Endothelial cell of umbilical vein (primary cell): ENCODE results near the gene PFKFB4. TPM values are rescaled to one million over a fixed set of nuclear protein-coding genes. Genes with fewer than 3 reads are reported as not detected.

Experiments
- BruUV-seq: library from RNA; stranded (reverse); fragments of 400-500 nt; replicated peaks from 2 replicates; lab custom pipeline; 2021; lab: Mats Ljungman, UMichigan
- CTCF ChIA-PET: fragments of 300-600, 350-600 bp; sonication (Branson Sonifier 250); formaldehyde crosslinking; loops from one replicate; lab custom pipeline; 2021; ENCODE audit warnings: antibody characterized with exemption, inconsistent platforms; lab: Charles Lee
- POLR2A ChIA-PET: fragments of 300-600, 350-600 bp; sonication (Branson Sonifier 250); formaldehyde crosslinking; loops from one replicate; lab custom pipeline; 2021; ENCODE audit warnings: antibody characterized with exemption, inconsistent platforms; lab: Charles Lee
- DNase-seq: peaks from one replicate; pipeline ENCODE4 v3.0.0-alpha.2; 2011; ENCODE audit warnings: low read depth, low spot score
- FAIRE-seq: peaks from 2 replicates; lab custom pipeline; 2011; peaks lifted over from hg19 to GRCh38; lab: Jason Lieb, UNC
- H2AFZ ChIP-seq: 2 replicates; pipeline ENCODE4 v1.6.0; 2012; ENCODE audit warnings: low read depth, low read length, control low read depth, inconsistent platforms
- H3K27ac ChIP-seq: 2 replicates; pipeline ENCODE4 v1.5.1; 2011; ENCODE audit warnings: low read depth, mild to moderate bottlenecking, control low read depth, low read length, moderate library complexity; ENCODE audit not compliant: insufficient read depth
- H3K27me3 ChIP-seq, 2 experiments: 2 replicates each; pipeline versions ENCODE4 v1.6.0 to v1.6.1; 2011; ENCODE audit warnings: low read length in 2 of 2, mixed read lengths in 1 of 2; ENCODE audit not compliant: control insufficient read depth in 2 of 2, insufficient read depth in 2 of 2
- H3K36me3 ChIP-seq, 2 experiments: 2 replicates in 1 of 2; 3 replicates in 1 of 2; pipeline ENCODE4 v1.5.1; 2011; ENCODE audit warnings: low read length in 2 of 2, mild to moderate bottlenecking in 1 of 2, moderate library complexity in 1 of 2; ENCODE audit not compliant: control insufficient read depth in 2 of 2, insufficient read depth in 2 of 2; ENCODE audit errors: extremely low read depth in 1 of 2
- H3K4me1 ChIP-seq: 3 replicates; pipeline ENCODE4 v1.5.1; 2011; ENCODE audit warnings: mild to moderate bottlenecking, low read length; ENCODE audit not compliant: control insufficient read depth, insufficient read depth; ENCODE audit errors: extremely low read depth
- H3K4me2 ChIP-seq: 2 replicates; pipeline ENCODE4 v1.6.1; 2011; ENCODE audit warnings: low read length, control low read depth, mixed read lengths; ENCODE audit not compliant: insufficient read depth
- H3K4me3 ChIP-seq, 3 experiments: fragments of 200-600 bp in 1 of 3; sonication (generic), shearing (Covaris generic) in 1 of 3; replicated peaks in 1 of 3; 2 replicates each; pipeline ENCODE4 v1.5.1; 2011 to 2016; ENCODE audit warnings: control low read depth in 3 of 3, low read length in 3 of 3, mild to moderate bottlenecking in 2 of 3, inconsistent platforms in 1 of 3, low read depth in 1 of 3, moderate library complexity in 1 of 3; ENCODE audit not compliant: insufficient read depth in 1 of 3
- H3K79me2 ChIP-seq: 2 replicates; pipeline ENCODE4 v1.6.0; 2012; ENCODE audit warnings: low read length, inconsistent platforms; ENCODE audit not compliant: control insufficient read depth, insufficient read depth
- H3K9ac ChIP-seq: replicated peaks from 2 replicates; pipeline ENCODE3; 2011; ENCODE audit warnings: low read length, control low read depth; ENCODE audit not compliant: insufficient read depth; ENCODE audit errors: extremely low read depth
- H3K9me1 ChIP-seq: replicated peaks from 3 replicates; pipeline ENCODE4 v1.6.0; 2011; ENCODE audit warnings: mild to moderate bottlenecking, low read length; ENCODE audit not compliant: control insufficient read depth, insufficient read depth; ENCODE audit errors: extremely low read depth
- H3K9me3 ChIP-seq: replicated peaks from 2 replicates; pipeline ENCODE4 v1.5.1; 2012; ENCODE audit warnings: low read length, inconsistent platforms; ENCODE audit not compliant: control insufficient read depth, insufficient read depth
- H4K20me1 ChIP-seq: replicated peaks from 2 replicates; pipeline ENCODE3; 2011; ENCODE audit warnings: mild to moderate bottlenecking, low read length; ENCODE audit not compliant: control insufficient read depth, insufficient read depth; ENCODE audit errors: extremely low read depth
- CTCF ChIP-seq, 2 donors: IDR thresholded peaks; 1 replicate in 1 of 2; 2 replicates in 1 of 2; pipeline ENCODE4 v1.5.1; 2011; ENCODE audit warnings: low read length in 2 of 2, mild to moderate bottlenecking in 2 of 2, moderate library complexity in 2 of 2, control low read depth in 1 of 2, inconsistent platforms in 1 of 2, low read depth in 1 of 2; ENCODE audit not compliant: insufficient read depth in 1 of 2; ENCODE audit errors: extremely low read depth in 1 of 2
- EZH2 ChIP-seq: IDR thresholded peaks from 2 replicates; pipeline ENCODE4 v1.6.1; 2012; ENCODE audit warnings: borderline replicate concordance, low read depth, mild to moderate bottlenecking, moderate library complexity, low read length, inconsistent platforms; ENCODE audit not compliant: severe bottlenecking
- FOS ChIP-seq: IDR thresholded peaks from 2 replicates; pipeline ENCODE4 v1.6.1; 2011; ENCODE audit warnings: mild to moderate bottlenecking, low read length, moderate library complexity, borderline replicate concordance; ENCODE audit not compliant: insufficient read depth
- GATA2 ChIP-seq: IDR thresholded peaks from 2 replicates; pipeline ENCODE4 v1.7.0; 2011; ENCODE audit warnings: low read depth, mild to moderate bottlenecking, moderate library complexity, mixed read lengths, low read length; ENCODE audit not compliant: insufficient read length, insufficient read depth
- JUN ChIP-seq: IDR thresholded peaks from 2 replicates; pipeline ENCODE4 v1.6.1; 2011; ENCODE audit warnings: borderline replicate concordance, low read depth; ENCODE audit not compliant: insufficient read length, insufficient read depth
- MAX ChIP-seq: IDR thresholded peaks from 2 replicates; pipeline ENCODE4 v1.6.1; 2011; ENCODE audit not compliant: insufficient read depth, insufficient read length
- MYC ChIP-seq: IDR thresholded peaks from one replicate; pipeline ENCODE4 v1.6.1; 2011; ENCODE audit warnings: mild to moderate bottlenecking, low read depth, low read length
- POLR2A ChIP-seq: IDR thresholded peaks from 2 replicates; pipeline ENCODE4 v1.6.1; 2012; ENCODE audit warnings: low read depth, mild to moderate bottlenecking, control low read depth, low read length
- POLR2AphosphoS5 ChIP-seq: IDR thresholded peaks from 2 replicates; pipeline ENCODE4 v1.6.1; 2012; ENCODE audit warnings: low read depth, mild to moderate bottlenecking, control low read depth, low read length, moderate library complexity; ENCODE audit not compliant: insufficient read depth
- dilution Hi-C: fragments of 300-500 bp; cut with MboI; formaldehyde crosslinking; loops from one replicate; pipeline ENCODE4 v1.15.0; 2019; ENCODE audit warnings: low sequenced_read_pairs; ENCODE audit not compliant: extremely low pct_ligation_motif_present
- intact Hi-C: fragments of 100-400 bp; cut with micrococcal nuclease; formaldehyde crosslinking; loops from one replicate; pipeline ENCODE4 v1.10.0; 2022
- polyA plus RNA-seq, 4 experiments: library from polyadenylated mRNA; depleted of rRNA in 3 of 4; stranded (reverse) in 3 of 4; unstranded in 1 of 4; fragments of >200 nt; gene quantifications; 2 replicates each; pipeline versions ENCODE4 v1.2.1 to v1.2.3, GENCODE V29; 2011 to 2012; ENCODE audit warnings: missing spikeins in 1 of 4
- total RNA-seq: library from RNA; stranded (reverse); gene quantifications from 2 replicates; pipeline ENCODE4 v1.2.3, GENCODE V29; 2021

PFKFB4 gene
- total and polyA plus RNA-seq, 2 donors (not counting 3 experiments of a cell fraction or from before 2014, with no cell fraction given) = 4.0 to 4.2 TPM

DNA sequence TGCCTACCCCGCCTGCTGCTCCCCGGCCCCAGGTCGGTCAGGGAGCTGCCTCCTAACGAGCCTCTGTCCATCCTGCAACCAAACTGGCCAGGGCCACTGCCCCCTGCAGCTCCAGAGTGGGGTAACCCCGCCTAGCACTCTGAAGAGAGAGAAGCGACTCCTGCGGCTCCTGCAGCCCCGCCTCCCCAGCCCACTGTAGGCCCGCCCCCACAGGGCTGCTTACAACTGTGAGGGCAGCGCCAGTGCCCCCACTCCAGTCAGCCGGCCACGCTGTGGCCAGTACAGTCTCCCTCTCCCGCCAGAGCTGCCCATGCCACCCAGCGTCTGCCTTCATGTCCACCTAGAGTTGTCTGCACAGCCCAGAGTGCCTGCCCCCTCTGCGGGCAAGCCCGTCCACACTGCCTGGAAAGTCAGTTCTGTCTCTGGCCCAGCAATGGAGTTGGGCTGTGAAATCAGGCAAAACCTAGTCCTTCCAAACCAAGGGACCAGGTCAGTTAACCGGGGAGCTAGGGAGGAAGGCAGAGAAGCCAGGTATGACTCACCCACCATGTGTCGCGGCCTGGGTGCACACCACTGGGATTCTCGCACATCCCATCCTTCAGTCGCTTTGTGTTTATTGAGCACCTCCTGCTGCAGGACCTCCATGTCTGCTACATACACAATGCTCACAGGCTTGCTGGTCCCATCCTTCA is 4.6 kb upstream of the PFKFB4 start:
- peak; percentile 62 for FAIRE-seq
- dilution Hi-C loops (no loop called here), intact Hi-C loops (no loop called here)
- CTCF ChIA-PET = interaction anchor here (1.4 to 6.8 kb wide), 6 partner anchors 12 to 161 kb away, joined by 3 to 38 read pairs (median 4); partner anchors contain the start of genes SLC26A6 and UQCRC1
- no peaks in the 10 kb centered on the region for H3K9me3 ChIP-seq
- H3K27me3 ChIP-seq = no peaks in the 10 kb centered on the region
- H4K20me1 ChIP-seq = no peaks in the 10 kb centered on the region
- no peak overlapping the region for H3K4me2 ChIP-seq
- no peaks in the 10 kb centered on the region for H3K9me1 ChIP-seq
- no peaks in the 10 kb centered on the region for H3K36me3 ChIP-seq
- DNase-seq = peak; percentile 26
- no peak overlapping the region for H3K4me3 ChIP-seq
- POLR2A ChIA-PET = no interaction called here
- no peak for TF ChIP-seq JUN
- TF ChIP-seq CTCF (IDR thresholded peaks at IDR 0.05; ENCODE audit: extremely low read depth in 1 of 2, insufficient read depth in 1 of 2, low read depth in 1 of 2, low read length in 2 of 2) = peak in 1 of 2 donors; percentile 41
- TF ChIP-seq MYC = no peak
- peak; percentile 13 for TF ChIP-seq FOS
- no peak for TF ChIP-seq POLR2A
- peak overlapping the region; percentile 77 for H2AFZ ChIP-seq
- BruUV-seq = no TSS peak
- no peaks in the 10 kb centered on the region for H3K79me2 ChIP-seq
- peaks cover 24% of the 10 kb centered on the region for H3K4me1 ChIP-seq
- H3K9ac ChIP-seq = no peak overlapping the region
- no peak overlapping the region for H3K27ac ChIP-seq

GRCh38 chr3:48560648-48561018 is 4.0 kb upstream of the PFKFB4 start:
- H3K27ac ChIP-seq = no peak overlapping the region
- dilution Hi-C loops (no loop called here), intact Hi-C loops (no loop called here)
- H4K20me1 ChIP-seq = no peaks in the 10 kb centered on the region
- no peak overlapping the region for H3K4me2 ChIP-seq
- CTCF ChIA-PET = interaction anchor here (0.7 to 6.8 kb wide), 5 partner anchors 12 to 160 kb away, joined by 3 to 38 read pairs (median 3); no protein-coding TSS in a partner anchor
- H2AFZ ChIP-seq = peak overlapping the region; percentile 77
- POLR2A ChIA-PET = no interaction called here
- H3K4me1 ChIP-seq = peaks cover 24% of the 10 kb centered on the region
- H3K9me3 ChIP-seq = no peaks in the 10 kb centered on the region
- H3K79me2 ChIP-seq = no peaks in the 10 kb centered on the region
- no peak for FAIRE-seq
- no peak for TF ChIP-seq EZH2
- no peak for TF ChIP-seq GATA2
- TF ChIP-seq JUN = no peak
- TF ChIP-seq POLR2A = no peak
- no peak for TF ChIP-seq CTCF (IDR thresholded peaks at IDR 0.05; ENCODE audit: extremely low read depth in 1 of 2, insufficient read depth in 1 of 2, low read depth in 1 of 2, low read length in 2 of 2)
- no peak for TF ChIP-seq POLR2AphosphoS5
- TF ChIP-seq MAX = no peak
- TF ChIP-seq FOS = no peak
- TF ChIP-seq MYC = no peak
- H3K9ac ChIP-seq = no peak overlapping the region
- no peaks in the 10 kb centered on the region for H3K36me3 ChIP-seq
- no peak overlapping the region for H3K4me3 ChIP-seq
- no peak for DNase-seq
- BruUV-seq = no TSS peak
- H3K27me3 ChIP-seq = no peaks in the 10 kb centered on the region
- H3K9me1 ChIP-seq = no peaks in the 10 kb centered on the region
